T-helper 1 cell treated with Interleukin-12 subunit alpha and Interleukin-12 subunit beta and Interleukin-4 antibody, amounts not matched to agents 30 ng/mL and 1 ng/mL, for 36 hours (primary cell): ENCODE results near the gene BLOC1S1. TPM values are rescaled to one million over a fixed set of nuclear protein-coding genes. Genes with fewer than 3 reads are reported as not detected.
"Not testable (repeated sequence)": the region's sequence is repeated elsewhere in the genome, so short reads cannot be mapped to it uniquely, and the experiment has no call there.

Source experiments
- intact Hi-C: fragments of 100-400 bp; cut with micrococcal nuclease; formaldehyde crosslinking; loops from one replicate; pipeline ENCODE4 v1.15.1; 2024
- total RNA-seq: library from RNA; stranded (reverse); gene quantifications from 2 replicates; pipeline ENCODE4 v1.2.3, GENCODE V29; 2022

Gene BLOC1S1
- total RNA-seq, 1 donor from 2014 or later: 115 TPM

GRCh38 chr12:55742719-55743405 lies 27.0 kb downstream of the BLOC1S1 start, which contains the start of gene GDF11:
Gene GDF11, plus strand, starts transcription at chr12:55743122. Its CDS starts 195 bp downstream, at chr12:55743317.
- intact Hi-C loops: loop anchor here (1.0 to 2.0 kb wide), 3 partner anchors 74 to 726 kb away; partner anchors contain the start of genes PA2G4, SARNP and SPRYD4

GRCh38 chr12:55743406-55744339 lies 27.8 kb downstream of the BLOC1S1 start:
- intact Hi-C loops: loop anchor here (1.0 to 2.0 kb wide), 3 partner anchors 74 to 725 kb away; partner anchors contain the start of genes PA2G4, SARNP and SPRYD4

DNA sequence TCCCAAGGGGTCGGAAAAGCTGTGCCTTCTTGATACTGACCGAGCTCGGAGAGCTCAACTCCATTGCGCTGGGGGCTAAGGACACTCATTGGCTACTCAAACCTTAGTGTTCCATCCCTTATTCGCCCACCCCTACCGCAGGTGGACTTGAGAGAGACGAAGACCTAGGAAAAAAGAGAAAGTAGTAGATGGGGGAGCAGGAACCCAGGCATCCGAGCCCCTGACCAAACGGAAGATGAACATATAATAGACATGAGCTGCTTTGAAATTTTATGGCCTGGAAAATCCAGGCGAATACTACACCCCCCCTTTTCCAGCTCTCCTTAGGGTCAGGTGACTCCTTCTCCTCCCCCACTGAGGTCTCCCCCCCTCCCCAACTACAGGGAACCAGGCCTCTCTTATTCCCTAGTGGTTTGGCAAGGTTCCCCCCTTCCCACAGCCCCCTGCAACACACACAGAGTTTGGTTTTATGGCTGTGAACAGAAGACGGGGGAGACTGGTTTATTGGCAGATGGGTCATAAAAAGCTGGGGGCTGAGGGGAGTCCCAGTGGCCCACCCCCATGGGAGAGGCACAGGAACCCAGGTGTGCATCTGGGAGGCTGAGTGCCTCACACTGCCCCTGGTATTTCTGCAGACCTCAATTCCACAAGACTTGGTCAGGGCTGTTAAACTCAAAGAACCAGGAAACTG lies 28.6 kb downstream of the BLOC1S1 start:
- intact Hi-C loops: no loop called here

GRCh38 chr12:55745361-55746173 lies 29.7 kb downstream of the BLOC1S1 start:
- intact Hi-C loops: no loop called here

GRCh38 chr12:55746174-55746912 lies 30.5 kb downstream of the BLOC1S1 start:
- intact Hi-C loops: no loop called here

- intact Hi-C loops: no loop called here
Observed at GRCh38 chr12:55746913-55747231, 31.0 kb downstream of the BLOC1S1 start.

DNA sequence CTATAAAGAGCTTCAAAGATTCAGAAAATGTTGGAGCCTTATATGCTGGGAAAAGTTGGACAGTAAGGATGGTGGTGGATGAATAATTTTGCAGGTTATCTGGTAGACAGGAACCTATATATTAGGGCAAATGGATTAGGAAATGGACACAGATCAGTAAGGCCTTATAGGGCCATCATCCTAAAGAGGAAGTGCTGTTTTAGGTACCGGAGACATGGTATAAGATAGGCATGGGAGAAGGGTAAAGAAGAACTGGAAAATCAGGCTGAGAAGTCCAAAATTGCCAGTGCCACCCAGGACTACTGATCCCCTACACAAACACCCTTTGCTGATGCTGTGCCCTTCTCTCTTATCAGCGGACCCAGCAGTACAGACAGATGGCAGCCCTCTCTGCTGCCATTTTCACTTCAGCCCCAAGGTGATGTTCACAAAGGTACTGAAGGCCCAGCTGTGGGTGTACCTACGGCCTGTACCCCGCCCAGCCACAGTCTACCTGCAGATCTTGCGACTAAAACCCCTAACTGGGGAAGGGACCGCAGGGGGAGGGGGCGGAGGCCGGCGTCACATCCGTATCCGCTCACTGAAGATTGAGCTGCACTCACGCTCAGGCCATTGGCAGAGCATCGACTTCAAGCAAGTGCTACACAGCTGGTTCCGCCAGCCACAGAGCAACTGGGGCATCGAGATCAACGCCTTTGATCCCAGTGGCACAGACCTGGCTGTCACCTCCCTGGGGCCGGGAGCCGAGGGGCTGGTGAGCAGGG lies 32.6 kb downstream of the BLOC1S1 start:
- intact Hi-C loops: no loop called here

- intact Hi-C loops: no loop called here
Observed at GRCh38 chr12:55755246-55755645, 39.4 kb downstream of the BLOC1S1 start.

DNA sequence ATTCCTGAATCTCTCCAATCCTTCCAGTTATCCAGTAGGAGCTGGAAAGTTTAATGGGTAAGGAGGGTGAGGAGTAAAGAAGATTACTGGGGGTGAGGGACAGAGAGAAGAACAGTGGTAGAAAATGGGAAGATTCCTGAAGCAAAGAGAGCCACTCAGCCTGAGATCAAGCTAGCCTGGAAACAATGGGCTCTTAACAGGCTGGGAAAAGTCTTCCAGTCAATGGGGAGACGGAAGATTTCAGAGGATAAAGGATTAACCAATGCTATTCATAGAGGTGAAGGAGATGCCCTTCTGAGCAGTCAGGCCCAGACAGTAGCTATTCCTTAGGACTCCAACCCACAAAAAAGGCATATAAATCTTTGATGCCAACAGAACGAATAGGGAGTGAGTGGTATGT lies 41.9 kb downstream of the BLOC1S1 start:
- intact Hi-C loops: no loop called here

GRCh38 chr12:55758575-55758974 lies 42.7 kb downstream of the BLOC1S1 start:
- intact Hi-C loops: not testable (repeated sequence)

DNA sequence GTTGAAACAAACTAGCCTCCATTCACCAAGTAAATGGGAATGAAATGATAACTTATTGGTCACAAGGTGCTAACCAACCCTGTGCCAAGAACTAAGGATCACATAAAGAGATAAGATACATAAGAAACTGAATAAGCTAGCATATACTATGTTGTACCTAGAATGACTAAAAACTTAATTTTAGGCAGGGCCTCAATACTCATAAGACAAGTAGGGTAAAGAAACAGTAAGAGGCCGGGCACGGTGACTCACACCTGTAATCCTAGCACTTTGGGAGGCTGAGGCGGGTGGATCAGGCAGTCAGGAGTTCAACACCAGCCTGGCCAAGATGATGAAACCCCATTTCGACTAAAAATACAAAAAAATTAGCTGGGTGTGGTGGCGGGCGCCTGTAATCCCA lies 44.8 kb downstream of the BLOC1S1 start:
- intact Hi-C loops: no loop called here

DNA sequence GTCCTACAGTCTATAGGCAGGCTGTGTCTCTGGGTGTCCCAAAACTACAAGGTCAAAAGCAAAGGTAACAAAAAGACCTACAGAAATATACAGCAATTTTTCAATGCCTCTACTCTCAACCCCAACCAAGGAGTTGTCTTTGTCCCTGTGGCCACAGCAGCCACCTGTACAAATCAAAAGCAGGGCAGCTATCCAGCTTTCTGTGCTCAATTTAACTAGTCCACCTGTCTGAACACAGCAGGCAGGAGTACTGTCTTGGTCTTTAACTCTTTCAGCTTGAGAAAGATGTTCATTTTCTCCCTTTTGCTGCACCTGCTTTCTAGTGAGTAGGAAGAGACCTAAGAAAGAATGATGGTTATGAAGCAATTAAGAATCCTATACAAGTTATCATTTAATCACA lies 46.8 kb downstream of the BLOC1S1 start:
- intact Hi-C loops: no loop called here

DNA sequence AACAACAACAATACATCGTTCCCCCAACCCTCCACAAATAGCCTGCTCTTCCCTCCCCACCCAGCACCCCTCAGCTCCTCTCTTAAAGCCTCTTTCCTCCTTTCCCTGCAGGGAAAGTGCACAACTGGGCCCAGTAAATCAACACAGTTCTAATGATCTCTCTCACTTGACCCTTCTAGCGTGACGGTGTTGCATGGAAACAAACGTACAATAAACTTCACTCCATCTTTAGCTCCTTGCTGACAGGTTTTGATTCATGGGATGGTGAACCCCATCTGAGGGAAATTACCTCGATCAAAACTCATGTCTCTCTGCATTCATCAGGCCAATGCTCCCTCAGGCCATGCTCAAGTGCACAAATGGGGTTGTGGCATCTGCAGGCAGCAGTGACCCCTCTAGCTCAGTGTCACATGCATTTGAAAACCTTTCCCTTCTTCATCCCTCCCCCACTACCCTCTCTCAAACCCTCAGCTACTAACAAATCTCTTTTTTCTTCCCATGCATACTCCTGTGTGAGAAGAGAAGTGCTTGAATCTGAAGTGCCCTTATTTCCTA lies 50.0 kb downstream of the BLOC1S1 start:
- intact Hi-C loops: no loop called here

- intact Hi-C loops: no loop called here
Observed at GRCh38 chr12:55767156-55767555, 51.3 kb downstream of the BLOC1S1 start.

Other genes starting within 250 kb of the BLOC1S1 start
- not detected in 2 replicates for gene OR6C70, start 245.9 kb upstream of the BLOC1S1 start, total RNA-seq
- gene OR6C68, start 223.7 kb upstream of the BLOC1S1 start, total RNA-seq: not detected in 2 replicates
- not detected in 2 replicates for gene OR6C4, start 166.4 kb upstream of the BLOC1S1 start, total RNA-seq
- not detected in 2 replicates for gene OR2AP1, start 143.6 kb upstream of the BLOC1S1 start, total RNA-seq
- not detected in 2 replicates for gene OR10P1, start 79.2 kb upstream of the BLOC1S1 start, total RNA-seq
- 0.93 and 1.3 TPM in 2 replicates for gene ITGA7, start 8.1 kb upstream of the BLOC1S1 start, total RNA-seq
- 14.6 and 16.2 TPM in 2 replicates for gene RDH5, start 4.3 kb downstream of the BLOC1S1 start, total RNA-seq
- gene CD63, start 13.0 kb downstream of the BLOC1S1 start, total RNA-seq: 164 and 172 TPM in 2 replicates
- 16.6 and 17.3 TPM in 2 replicates for gene GDF11, start 27.1 kb downstream of the BLOC1S1 start, total RNA-seq
- gene SARNP, start 101.7 kb downstream of the BLOC1S1 start, total RNA-seq: 69.9 and 72.7 TPM in 2 replicates
- 86.0 and 90.9 TPM in 2 replicates for gene ORMDL2, start 102.0 kb downstream of the BLOC1S1 start, total RNA-seq
- gene DNAJC14, start 113.5 kb downstream of the BLOC1S1 start, total RNA-seq: 37.8 and 38.4 TPM in 2 replicates
- gene MMP19, start 126.9 kb downstream of the BLOC1S1 start, total RNA-seq: 0.12 TPM in 1 of 2 replicates, not detected in the other
- gene PYM1, start 211.8 kb downstream of the BLOC1S1 start, total RNA-seq: 41.9 and 44.6 TPM in 2 replicates
- gene DGKA, start 215.1 kb downstream of the BLOC1S1 start, total RNA-seq: 575 and 579 TPM in 2 replicates
- not detected in 2 replicates for gene PMEL, start 250.0 kb downstream of the BLOC1S1 start, total RNA-seq